H1 (cell line): Measurements from ENCODE around the gene MRPL4. TPM values are rescaled to one million over a fixed set of nuclear protein-coding genes. Genes with fewer than 3 reads are reported as not detected.

Experiments
- CTCF ChIA-PET: fragments of 300-600 bp; sonication (Branson Sonifier 250); formaldehyde crosslinking; loops from one replicate; lab custom pipeline; 2021; ENCODE audit not compliant: partially characterized antibody; lab: Charles Lee
- POLR2A ChIA-PET: fragments of 300-600 bp; sonication (Branson Sonifier 250); formaldehyde crosslinking; loops from one replicate; lab custom pipeline; 2021; ENCODE audit warnings: inconsistent platforms; ENCODE audit not compliant: partially characterized antibody; lab: Charles Lee
- DNase-seq, 2 experiments: peaks; one replicate each; pipeline versions ENCODE4 v3.0.0 to v3.0.0-alpha.2; 2010 to 2022; ENCODE audit warnings: low spot score in 2 of 2, low read depth in 1 of 2, mixed read lengths in 1 of 2
- FAIRE-seq: peaks from 2 replicates; lab custom pipeline; 2011; peaks lifted over from hg19 to GRCh38; lab: Jason Lieb, UNC
- H2AFZ ChIP-seq: 2 replicates; pipeline ENCODE4 v1.8.1; 2012; ENCODE audit warnings: low read length, inconsistent platforms
- H2AK5ac ChIP-seq: 2 replicates; pipeline ENCODE4 v1.6.1; 2013; ENCODE audit warnings: low read depth, low read length
- H2BK120ac ChIP-seq: replicated peaks from 2 replicates; pipeline ENCODE3; 2013; ENCODE audit warnings: low read depth, low read length, inconsistent platforms
- H2BK12ac ChIP-seq: 2 replicates; pipeline ENCODE4 v1.6.1; 2013; ENCODE audit warnings: low read depth, low read length
- H2BK15ac ChIP-seq: 2 replicates; pipeline ENCODE4 v1.6.1; 2013; ENCODE audit warnings: low read length
- H2BK20ac ChIP-seq: 2 replicates; pipeline ENCODE4 v1.6.1; 2013; ENCODE audit warnings: low read length
- H2BK5ac ChIP-seq: 2 replicates; pipeline ENCODE4 v1.6.1; 2013; ENCODE audit warnings: low read depth, low read length
- H3K14ac ChIP-seq: 2 replicates; pipeline ENCODE4 v1.6.1; 2013; ENCODE audit warnings: inconsistent platforms; ENCODE audit not compliant: insufficient read length
- H3K18ac ChIP-seq: 2 replicates; pipeline ENCODE4 v1.6.1; 2013; ENCODE audit warnings: low read length; ENCODE audit errors: extremely low read depth
- H3K23ac ChIP-seq: 2 replicates; pipeline ENCODE4 v1.6.1; 2013; ENCODE audit warnings: inconsistent platforms; ENCODE audit not compliant: insufficient read length
- H3K23me2 ChIP-seq: 2 replicates; pipeline ENCODE4 v1.6.1; 2013; ENCODE audit warnings: low read depth, low read length
- H3K27ac ChIP-seq: 2 replicates; pipeline ENCODE4 v1.6.1; 2011; ENCODE audit warnings: low read depth, low read length, inconsistent platforms
- H3K27me3 ChIP-seq, 4 experiments: replicated peaks in 1 of 4; 1 replicate in 1 of 4; 2 replicates in 3 of 4; pipeline versions ENCODE4 v1.6.1 to v1.8.1; 2011 to 2013; ENCODE audit warnings: low read length in 3 of 4, mild to moderate bottlenecking in 3 of 4, inconsistent platforms in 2 of 4, mixed read lengths in 2 of 4, moderate library complexity in 1 of 4; ENCODE audit not compliant: control insufficient read depth in 3 of 4, insufficient read depth in 3 of 4; ENCODE audit errors: extremely low read depth in 1 of 4
- H3K36me3 ChIP-seq, 4 experiments: 2 replicates each; pipeline versions ENCODE4 v1.6.1 to v1.8.1; 2011 to 2013; ENCODE audit warnings: mild to moderate bottlenecking in 4 of 4, low read length in 3 of 4, moderate library complexity in 2 of 4, control low read depth in 1 of 4, inconsistent platforms in 1 of 4; ENCODE audit not compliant: insufficient read depth in 4 of 4, control insufficient read depth in 2 of 4
- H3K4ac ChIP-seq: replicated peaks from 2 replicates; pipeline ENCODE3; 2013; ENCODE audit warnings: low read length, low read depth, mixed read lengths, inconsistent platforms; ENCODE audit not compliant: insufficient read length
- H3K4me1 ChIP-seq, 4 experiments: replicated peaks in 1 of 4; 1 replicate in 1 of 4; 2 replicates in 3 of 4; pipeline versions ENCODE4 v1.6.1 to v1.8.1; 2011 to 2013; ENCODE audit warnings: low read length in 3 of 4, inconsistent platforms in 2 of 4, mixed read lengths in 1 of 4; ENCODE audit not compliant: insufficient read depth in 4 of 4, control insufficient read depth in 3 of 4
- H3K4me2 ChIP-seq, 2 experiments: 2 replicates each; pipeline versions ENCODE4 v1.6.1 to v1.8.1; 2011 to 2013; ENCODE audit warnings: low read depth in 2 of 2, low read length in 2 of 2, control low read depth in 1 of 2, inconsistent platforms in 1 of 2, mild to moderate bottlenecking in 1 of 2; ENCODE audit not compliant: insufficient read depth in 1 of 2
- H3K4me3 ChIP-seq, 4 experiments: fragments of 200-600, 300-600 bp in 1 of 4; sonication (generic), shearing (Covaris generic), sonication (Bioruptor Twin) in 1 of 4; 2 replicates each; pipeline versions ENCODE4 v1.5.1 to v1.8.1; 2011 to 2016; ENCODE audit warnings: low read length in 4 of 4, low read depth in 3 of 4, control low read depth in 2 of 4, inconsistent platforms in 2 of 4, mild to moderate bottlenecking in 2 of 4, mixed read lengths in 1 of 4, moderate library complexity in 1 of 4; ENCODE audit not compliant: insufficient read depth in 2 of 4; ENCODE audit errors: extremely low read depth in 1 of 4
- H3K56ac ChIP-seq: replicated peaks from 2 replicates; pipeline ENCODE3; 2013; ENCODE audit warnings: low read depth, mild to moderate bottlenecking, mixed read lengths, low read length, inconsistent platforms; ENCODE audit not compliant: insufficient read length
- H3K79me1 ChIP-seq: 2 replicates; pipeline ENCODE4 v1.6.1; 2013; ENCODE audit warnings: low read depth, low read length, control low read depth
- H3K79me2 ChIP-seq, 2 experiments: 2 replicates each; pipeline versions ENCODE4 v1.6.1 to v1.8.1; 2012 to 2013; ENCODE audit warnings: low read length in 2 of 2, mild to moderate bottlenecking in 2 of 2, inconsistent platforms in 1 of 2; ENCODE audit not compliant: insufficient read depth in 2 of 2, control insufficient read depth in 1 of 2
- H3K9ac ChIP-seq, 4 experiments: replicated peaks in 1 of 4; 1 replicate in 1 of 4; 2 replicates in 3 of 4; pipeline versions ENCODE4 v1.6.1 to v1.8.1; 2011 to 2013; ENCODE audit warnings: low read depth in 3 of 4, low read length in 3 of 4, control low read depth in 2 of 4, mild to moderate bottlenecking in 2 of 4, moderate library complexity in 2 of 4, inconsistent platforms in 1 of 4; ENCODE audit errors: extremely low read depth in 1 of 4
- H3K9me3 ChIP-seq, 2 experiments: 2 replicates each; pipeline versions ENCODE4 v1.6.1 to v1.8.1; 2012 to 2013; ENCODE audit warnings: mild to moderate bottlenecking in 2 of 2, moderate library complexity in 2 of 2, control low read depth in 1 of 2, inconsistent platforms in 1 of 2, low read depth in 1 of 2, low read length in 1 of 2, mixed read lengths in 1 of 2; ENCODE audit not compliant: insufficient read depth in 2 of 2
- H4K20me1 ChIP-seq, 2 experiments: replicated peaks in 1 of 2; 2 replicates each; pipeline versions ENCODE3 to v1.8.1; 2011 to 2013; ENCODE audit warnings: inconsistent platforms in 2 of 2, low read length in 2 of 2, mild to moderate bottlenecking in 1 of 2; ENCODE audit not compliant: insufficient read depth in 2 of 2, control insufficient read depth in 1 of 2
- H4K5ac ChIP-seq: 2 replicates; pipeline ENCODE4 v1.6.1; 2013; ENCODE audit warnings: low read length, low read depth, mixed read lengths, inconsistent platforms; ENCODE audit not compliant: insufficient read length
- H4K8ac ChIP-seq: 2 replicates; pipeline ENCODE4 v1.8.0; 2013; ENCODE audit warnings: mild to moderate bottlenecking, moderate library complexity, low read length, inconsistent platforms; ENCODE audit not compliant: insufficient read depth; ENCODE audit errors: extremely low read depth
- H4K91ac ChIP-seq: replicated peaks from 2 replicates; pipeline ENCODE3; 2013; ENCODE audit warnings: low read length, mixed read lengths, inconsistent platforms; ENCODE audit not compliant: insufficient read length
- ATF3 ChIP-seq: IDR thresholded peaks from 2 replicates; pipeline ENCODE4 v1.6.1; 2011; ENCODE audit warnings: low read depth, mild to moderate bottlenecking, low read length; ENCODE audit not compliant: insufficient read depth
- CBX5 ChIP-seq: fragments of 300-800, 300-1000 bp; sonication (generic); IDR thresholded peaks from 2 replicates; pipeline ENCODE4 v1.7.1; 2016; ENCODE audit warnings: antibody characterized with exemption, low read length, low read depth
- CREB1 ChIP-seq: IDR thresholded peaks from 2 replicates; pipeline ENCODE4 v1.6.1; 2012; ENCODE audit warnings: inconsistent platforms
- HDAC6 ChIP-seq: IDR thresholded peaks from one replicate; pipeline ENCODE4 v1.7.1; 2012; ENCODE audit warnings: low read depth, mild to moderate bottlenecking, inconsistent platforms, low read length, moderate library complexity
- KDM5A ChIP-seq: fragments of 200-600 bp; IDR thresholded peaks from 2 replicates; pipeline ENCODE4 v1.7.1; 2012; ENCODE audit warnings: mild to moderate bottlenecking, low read length, inconsistent platforms, mixed read lengths
- MAFK ChIP-seq: IDR thresholded peaks from 2 replicates; pipeline ENCODE4 v1.6.1; 2012; ENCODE audit warnings: low read depth, mild to moderate bottlenecking, improper control_type of control experiment, low read length
- POU5F1 ChIP-seq: IDR thresholded peaks from 2 replicates; pipeline ENCODE4 v1.6.1; 2011; ENCODE audit warnings: low read depth, mild to moderate bottlenecking, low read length, moderate library complexity
- RFX5 ChIP-seq: IDR thresholded peaks from 2 replicates; pipeline ENCODE4 v1.6.1; 2011; ENCODE audit warnings: low read depth, low read length, improper control_type of control experiment, borderline replicate concordance
- ZNF274 ChIP-seq: IDR thresholded peaks from 2 replicates; pipeline ENCODE4 v1.7.0; 2012; ENCODE audit warnings: low read length, borderline replicate concordance; ENCODE audit errors: extremely low read depth
- WGBS, 2 experiments: shearing (Covaris generic) in 1 of 2; methylation state at CpG; one replicate each; pipeline versions ENCODE4 v1.1.6 to v1.1.7; 2013 to 2015; ENCODE audit warnings: low lambda C conversion rate in 2 of 2, mixed read lengths in 2 of 2, inconsistent platforms in 1 of 2, low coverage in 1 of 2, missing lambda C conversion rate in 1 of 2; ENCODE audit not compliant: insufficient replicate concordance in 2 of 2, insufficient coverage in 1 of 2, insufficient read length in 1 of 2; ENCODE audit errors: extremely low coverage in 1 of 2, missing lambda C conversion rate in 1 of 2; 5-methylcytosine and 5-hydroxymethylcytosine counted together
- polyA plus RNA-seq, 7 experiments: library from polyadenylated mRNA; depleted of rRNA in 3 of 7; stranded (reverse) in 5 of 7; unstranded in 2 of 7; fragments of >200 nt in 5 of 7; fragments of 200-250 nt in 2 of 7; gene quantifications; 1 replicate in 5 of 7; 2 replicates in 1 of 7; 4 replicates in 1 of 7; pipeline versions ENCODE4 v1.2.1 to v1.2.3, GENCODE V29; 2011 to 2013; ENCODE audit warnings: missing spikeins in 2 of 7, mixed read lengths in 2 of 7
- total RNA-seq: library from RNA; stranded (reverse); fragmentation: NEBNext Ultra II Directional; extraction: Animal tissue kit (Norgen Biotek cat#: 25700); gene quantifications from 2 replicates; pipeline ENCODE4 v1.2.1, GENCODE V29; 2021

MRPL4 gene
- total and polyA plus RNA-seq, 2 of the 8 experiments (the other 6 are each of a cell fraction or from before 2014, with no cell fraction given), result 82.3 to 187 TPM

- ChIA-PET POLR2A (interaction anchor here (0.8 to 1.3 kb wide), 3 partner anchors 16 to 98 kb away, joined by 3 to 5 read pairs (median 3); partner anchors contain the start of gene DNMT1), CTCF (interaction anchor here (1.1 to 7.9 kb wide), 6 partner anchors 10 to 48 kb away, joined by 3 to 59 read pairs (median 4); no protein-coding TSS in a partner anchor)
- H3K79me2 ChIP-seq, result no peaks in the 10 kb centered on the region
- H3K18ac ChIP-seq, result no peak overlapping the region
- no peaks in the 10 kb centered on the region for H3K36me3 ChIP-seq
- H2AFZ ChIP-seq, result no peak overlapping the region
- no peak overlapping the region for H2BK20ac ChIP-seq
- no peaks in the 10 kb centered on the region for H3K27me3 ChIP-seq
- H4K8ac ChIP-seq, result no peak overlapping the region
- 94% methylated on average over 4 of the region's 4 CpGs; no CpG with 5 or more reads in 1 of the 2 experiments for WGBS, 2 experiments
- no peak overlapping the region for H3K23ac ChIP-seq
- no peak overlapping the region for H3K27ac ChIP-seq
- no peak overlapping the region for H2BK5ac ChIP-seq
- TF ChIP-seq RFX5 (no peak), KDM5A (no peak), ATF3 (no peak), MAFK (no peak), ZNF274 (no peak), HDAC6 (no peak), CBX5 (no peak), CREB1 (no peak), POU5F1 (no peak)
- H3K79me1 ChIP-seq, result no peaks in the 10 kb centered on the region
- H3K4me1 ChIP-seq, result no peaks in the 10 kb centered on the region
- H3K4ac ChIP-seq, result no peak overlapping the region
- H4K91ac ChIP-seq, result no peak overlapping the region
- H3K9ac ChIP-seq, result no peak overlapping the region
- H3K4me3 ChIP-seq, result no peak overlapping the region
- H3K23me2 ChIP-seq, result no peaks in the 10 kb centered on the region
- H4K5ac ChIP-seq, result no peak overlapping the region
- no peak overlapping the region for H3K14ac ChIP-seq
- no peak overlapping the region for H2BK12ac ChIP-seq
- H3K9me3 ChIP-seq, result peaks cover 0 to 5% of the 10 kb centered on the region in 2 experiments; a peak in 1 of 4 replicates
- no peak overlapping the region for H3K4me2 ChIP-seq
- no peak overlapping the region for H2AK5ac ChIP-seq
- H3K56ac ChIP-seq, result no peak overlapping the region
- no peak overlapping the region for H2BK120ac ChIP-seq
- no peak for FAIRE-seq
- DNase-seq, result no peak
- no peak overlapping the region for H2BK15ac ChIP-seq
- H4K20me1 ChIP-seq, result no peaks in the 10 kb centered on the region
These were observed 41.0 kb upstream of the MRPL4 start for GRCh38 chr19:10211061-10211460.
